ENCODE results near the gene SLCO3A1. TPM values are rescaled to one million over a fixed set of nuclear protein-coding genes. Genes with fewer than 3 reads are reported as not detected.

Gene SLCO3A1
- total RNA-seq, 1 donor from 2014 or later: 25.9 TPM

- no peak for DNase-seq (ENCODE audit: low spot score)
These were observed 265.4 kb downstream of the SLCO3A1 start for GRCh38 chr15:92118936-92119325.

- DNase-seq (ENCODE audit: low spot score): no peak
These were observed 266.7 kb downstream of the SLCO3A1 start for GRCh38 chr15:92120094-92120795.

GRCh38 chr15:92121047-92121446 lies 267.5 kb downstream of the SLCO3A1 start:
- DNase-seq (ENCODE audit: low spot score): no peak

- no peak for DNase-seq (ENCODE audit: low spot score)
These were observed 268.8 kb downstream of the SLCO3A1 start for GRCh38 chr15:92122259-92122658.

GRCh38 chr15:92123962-92124656 lies 270.6 kb downstream of the SLCO3A1 start:
- DNase-seq (ENCODE audit: low spot score): no peak

- no peak for DNase-seq (ENCODE audit: low spot score)
These were observed 271.1 kb downstream of the SLCO3A1 start for GRCh38 chr15:92124657-92125010.

GRCh38 chr15:92128788-92129187 lies 275.3 kb downstream of the SLCO3A1 start:
- DNase-seq (ENCODE audit: low spot score): no peak

GRCh38 chr15:92130244-92130643 lies 276.7 kb downstream of the SLCO3A1 start:
- no peak for DNase-seq (ENCODE audit: low spot score)

- DNase-seq (ENCODE audit: low spot score): no peak
These were observed 277.4 kb downstream of the SLCO3A1 start for GRCh38 chr15:92130906-92131305.

GRCh38 chr15:92132982-92133755 lies 279.7 kb downstream of the SLCO3A1 start:
- DNase-seq (ENCODE audit: low spot score): no peak

- DNase-seq (ENCODE audit: low spot score): no peak
These were observed 287.3 kb downstream of the SLCO3A1 start for GRCh38 chr15:92140796-92141195.

- no peak for DNase-seq (ENCODE audit: low spot score)
These were observed 288.1 kb downstream of the SLCO3A1 start for GRCh38 chr15:92141607-92142006.

- no peak for DNase-seq (ENCODE audit: low spot score)
These were observed 289.0 kb downstream of the SLCO3A1 start for GRCh38 chr15:92142242-92143232.

- DNase-seq (ENCODE audit: low spot score): no peak
These were observed 290.3 kb downstream of the SLCO3A1 start for GRCh38 chr15:92143765-92144164.

GRCh38 chr15:92146511-92147150 lies 293.1 kb downstream of the SLCO3A1 start:
- no peak for DNase-seq (ENCODE audit: low spot score)

- DNase-seq (ENCODE audit: low spot score): no peak
These were observed 295.5 kb downstream of the SLCO3A1 start for GRCh38 chr15:92149029-92149428.

GRCh38 chr15:92149465-92149864 lies 296.0 kb downstream of the SLCO3A1 start:
- DNase-seq (ENCODE audit: low spot score): no peak

GRCh38 chr15:92151168-92151567 lies 297.7 kb downstream of the SLCO3A1 start:
- no peak for DNase-seq (ENCODE audit: low spot score)

- DNase-seq (ENCODE audit: low spot score): no peak
These were observed 298.2 kb downstream of the SLCO3A1 start for GRCh38 chr15:92151741-92152140.

GRCh38 chr15:92152983-92153382 lies 299.5 kb downstream of the SLCO3A1 start:
- no peak for DNase-seq (ENCODE audit: low spot score)

Measured in mesenteric fat pad (tissue), 1 donor.